Measurements from ENCODE around the gene KCNMB2. TPM values are rescaled to one million over a fixed set of nuclear protein-coding genes. Genes with fewer than 3 reads are reported as not detected.
A peak's percentile ranks its signal among the peaks of the same experiment; 100 is the strongest.
"Not testable (repeated sequence)": the region's sequence is repeated elsewhere in the genome, so short reads cannot be mapped to it uniquely, and the experiment has no call there.

Gene KCNMB2
- total and polyA plus RNA-seq, 4 donors: not detected

DNA sequence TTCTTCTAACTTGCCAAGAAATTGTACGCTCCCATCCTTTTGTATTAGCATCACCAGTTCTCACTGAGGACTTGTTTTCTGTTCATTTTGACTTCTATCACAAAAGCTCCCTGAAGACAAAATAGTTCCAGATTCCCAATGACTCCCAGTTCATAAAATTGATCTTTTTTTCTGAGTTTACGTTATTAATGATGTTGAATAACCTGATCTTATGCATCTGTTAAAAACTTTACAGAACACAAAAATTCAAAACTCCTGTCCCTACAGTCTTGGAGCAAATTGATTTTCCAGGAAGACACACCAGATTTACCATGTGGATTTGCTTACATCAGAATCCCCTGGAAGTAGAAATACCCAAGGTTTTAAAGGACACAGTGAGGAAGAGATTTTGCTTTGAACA lies 8.3 kb upstream of the KCNMB2 start:
- intact Hi-C loops (cut with DNase I): no loop called here

DNA sequence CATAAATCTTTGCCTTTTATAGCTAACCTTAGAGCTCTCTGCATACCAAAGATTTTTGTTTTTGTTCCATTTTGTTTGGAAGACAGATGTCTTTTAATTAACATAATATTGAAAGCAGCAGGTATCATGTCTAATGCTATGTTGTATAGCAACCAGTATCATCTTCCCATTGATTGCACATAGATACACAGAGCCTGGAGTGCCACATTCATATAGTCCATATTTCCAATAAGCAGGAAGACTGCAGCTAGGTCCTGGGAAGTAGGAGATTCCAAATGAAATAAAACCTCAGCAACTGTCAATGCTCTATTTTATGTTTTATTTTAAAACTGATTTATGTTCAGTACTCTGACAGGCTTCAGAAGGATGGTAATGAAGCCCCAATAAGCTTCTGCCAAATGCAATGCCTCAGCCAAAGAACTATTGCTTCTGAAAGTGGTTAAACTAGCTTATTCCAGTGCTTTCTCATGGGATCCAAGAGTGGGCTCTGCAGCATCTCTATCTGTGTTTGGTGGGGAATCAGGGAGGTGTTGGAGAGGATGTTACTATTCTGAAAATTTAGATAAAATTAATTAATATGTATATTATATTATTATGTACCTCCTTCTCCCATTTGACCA lies 6.5 kb upstream of the KCNMB2 start:
- intact Hi-C loops (cut with DNase I): no loop called here
- H3K36me3 ChIP-seq (ENCODE audit: control insufficient read depth in 1 of 2, insufficient read depth in 2 of 2, low read length in 1 of 2): no peaks in the 10 kb centered on the region
- DNase-seq: no peak

More for the DNA sequence above, 8.3 kb upstream of the KCNMB2 start:
- WGBS, 2 donors: 92 to 93% methylated on average over 2 of the region's 2 CpGs
- Histone ChIP-seq H3K27ac (ENCODE audit: low read depth in 1 of 2, low read length in 2 of 2) (no peak overlapping the region), H3K4me3 (ENCODE audit: low read length in 2 of 2) (no peak overlapping the region), H3K36me3 (ENCODE audit: control insufficient read depth in 1 of 2, insufficient read depth in 2 of 2, low read length in 1 of 2) (no peaks in the 10 kb centered on the region), H3K27me3 (ENCODE audit: control insufficient read depth in 1 of 2, insufficient read depth in 2 of 2, low read length in 1 of 2) (no peaks in the 10 kb centered on the region), H3K4me1 (ENCODE audit: control insufficient read depth in 1 of 2, insufficient read depth in 2 of 2, low read length in 2 of 2) (no peaks in the 10 kb centered on the region), H3K9me3 (ENCODE audit: control insufficient read depth, low read length) (no peaks in the 10 kb centered on the region)
- ATAC-seq (ENCODE audit: low FRiP score) (no peak), DNase-seq (no peak)

DNA sequence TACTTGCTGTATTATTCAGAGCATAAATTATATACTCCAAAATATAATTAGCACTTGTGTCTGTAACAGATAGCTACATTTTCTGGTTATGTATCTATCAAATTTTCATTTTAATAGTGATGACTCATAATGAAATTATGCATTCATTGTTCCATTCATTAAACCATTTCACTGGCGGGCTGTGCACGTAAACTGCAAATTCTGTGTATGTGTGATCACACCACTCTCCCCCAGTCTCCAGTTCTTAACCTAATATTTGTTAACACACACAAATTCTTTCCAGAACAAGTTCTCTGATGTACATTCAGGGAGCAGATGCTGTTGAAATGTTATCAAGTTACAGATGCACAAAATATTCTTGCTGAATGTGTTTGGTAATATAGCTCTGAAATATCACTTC lies 3.8 kb upstream of the KCNMB2 start:
- 72 to 77% methylated on average over 2 of the region's 2 CpGs for WGBS, 2 donors
- intact Hi-C loops (cut with DNase I): no loop called here
- H3K27ac ChIP-seq (ENCODE audit: low read depth in 1 of 2, low read length in 2 of 2): no peak overlapping the region
- H3K36me3 ChIP-seq (ENCODE audit: control insufficient read depth in 1 of 2, insufficient read depth in 2 of 2, low read length in 1 of 2): no peaks in the 10 kb centered on the region
- no peaks in the 10 kb centered on the region for H3K4me1 ChIP-seq (ENCODE audit: control insufficient read depth in 1 of 2, insufficient read depth in 2 of 2, low read length in 2 of 2)
- no peak for DNase-seq
- H3K4me3 ChIP-seq (ENCODE audit: low read length in 2 of 2): no peak overlapping the region
- ATAC-seq (ENCODE audit: low FRiP score): no peak
- no peaks in the 10 kb centered on the region for H3K27me3 ChIP-seq (ENCODE audit: control insufficient read depth in 1 of 2, insufficient read depth in 2 of 2, low read length in 1 of 2)
- H3K9me3 ChIP-seq (ENCODE audit: control insufficient read depth, low read length): no peaks in the 10 kb centered on the region

More for the DNA sequence above, 6.5 kb upstream of the KCNMB2 start:
- H3K4me1 ChIP-seq (ENCODE audit: control insufficient read depth in 1 of 2, insufficient read depth in 2 of 2, low read length in 2 of 2): no peaks in the 10 kb centered on the region
- no peaks in the 10 kb centered on the region for H3K9me3 ChIP-seq (ENCODE audit: control insufficient read depth, low read length)
- H3K27me3 ChIP-seq (ENCODE audit: control insufficient read depth in 1 of 2, insufficient read depth in 2 of 2, low read length in 1 of 2): no peaks in the 10 kb centered on the region
- ATAC-seq (ENCODE audit: low FRiP score): no peak
- no peak overlapping the region for H3K27ac ChIP-seq (ENCODE audit: low read depth in 1 of 2, low read length in 2 of 2)
- no peak overlapping the region for H3K4me3 ChIP-seq (ENCODE audit: low read length in 2 of 2)

DNA sequence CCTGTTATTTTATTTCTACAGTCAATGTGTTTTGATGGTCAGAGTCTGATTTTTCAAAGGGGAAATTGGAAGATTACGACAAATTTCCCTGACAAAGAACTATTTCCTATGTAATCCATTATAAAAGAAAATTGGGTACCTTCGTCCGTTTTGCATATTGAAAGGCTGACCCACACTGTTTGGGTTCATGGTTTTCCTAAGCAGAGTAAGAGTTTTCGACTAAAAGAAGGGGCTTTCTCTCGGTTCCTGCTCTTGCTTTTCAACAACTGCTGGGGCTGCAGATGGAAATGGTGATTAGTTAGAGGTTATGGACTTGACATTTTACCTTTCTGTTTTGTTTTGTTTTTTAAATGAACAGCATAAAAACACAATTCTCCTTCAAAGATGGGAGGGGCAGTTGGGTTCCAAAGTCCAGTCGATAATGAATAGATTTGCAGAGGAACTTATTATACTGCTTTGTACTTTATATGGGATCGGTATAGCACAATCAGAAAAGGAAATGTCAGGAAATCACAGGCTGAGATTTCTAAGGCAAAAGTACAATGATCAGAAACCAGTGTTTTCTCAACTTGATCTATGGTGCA lies 978 bp downstream of the KCNMB2 start:
- Histone ChIP-seq H3K4me1 (ENCODE audit: control insufficient read depth in 1 of 2, insufficient read depth in 2 of 2, low read length in 2 of 2) (no peaks in the 10 kb centered on the region), H3K4me3 (ENCODE audit: low read length in 2 of 2) (peak overlapping the region; percentile 22 to 52), H3K9me3 (ENCODE audit: control insufficient read depth, low read length) (no peaks in the 10 kb centered on the region), H3K27ac (ENCODE audit: low read depth in 1 of 2, low read length in 2 of 2) (no peak overlapping the region), H3K27me3 (ENCODE audit: control insufficient read depth in 1 of 2, insufficient read depth in 2 of 2, low read length in 1 of 2) (no peaks in the 10 kb centered on the region), H3K36me3 (ENCODE audit: control insufficient read depth in 1 of 2, insufficient read depth in 2 of 2, low read length in 1 of 2) (no peaks in the 10 kb centered on the region)
- DNase-seq (no peak), ATAC-seq (ENCODE audit: low FRiP score) (no peak)
- WGBS, 2 donors: 26 to 30% methylated on average over 7 of the region's 7 CpGs
- intact Hi-C loops (cut with DNase I): no loop called here

DNA sequence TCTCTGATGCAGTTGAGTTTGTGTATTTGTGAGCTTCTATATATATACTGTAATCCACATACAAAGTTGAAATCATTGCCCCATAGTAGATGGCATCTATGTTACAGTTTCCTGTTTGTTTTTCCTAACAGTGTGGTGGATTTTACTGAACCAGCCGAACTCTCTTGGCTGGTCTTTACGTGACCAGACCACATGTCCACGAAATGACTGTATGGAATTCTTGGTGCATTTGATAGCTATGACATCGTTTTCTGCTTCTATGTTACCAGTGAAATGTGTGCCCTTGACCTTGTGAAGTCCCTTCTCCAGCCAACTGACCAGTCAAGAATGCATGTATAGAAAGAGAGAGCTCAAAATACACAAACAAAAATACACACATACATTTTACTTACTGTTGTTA lies 1.8 kb downstream of the KCNMB2 start:
- no peak overlapping the region for H3K4me3 ChIP-seq (ENCODE audit: low read length in 2 of 2)
- H3K9me3 ChIP-seq (ENCODE audit: control insufficient read depth, low read length): no peaks in the 10 kb centered on the region

DNA sequence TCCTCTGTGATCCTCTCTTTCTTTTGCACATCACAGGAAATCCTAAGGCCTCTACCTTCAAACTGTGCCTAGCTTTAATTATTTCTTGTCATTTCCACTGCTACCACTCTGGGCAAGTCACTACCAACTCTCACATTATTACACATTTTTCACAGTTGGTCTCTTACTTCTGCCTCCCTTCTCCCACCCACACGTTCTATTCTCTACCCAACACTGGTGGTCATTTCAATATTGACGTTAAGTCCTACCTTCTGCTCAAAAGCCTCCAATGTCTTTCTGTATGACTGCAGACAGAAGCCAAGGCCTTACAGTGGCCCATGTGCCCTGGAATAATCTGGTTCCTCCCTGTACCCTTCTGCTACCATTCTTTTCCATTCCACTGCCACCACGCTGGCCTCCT lies 3.9 kb downstream of the KCNMB2 start:
- no peak for ATAC-seq (ENCODE audit: low FRiP score)
- no peak for DNase-seq
- H3K4me1 ChIP-seq (ENCODE audit: control insufficient read depth in 1 of 2, insufficient read depth in 2 of 2, low read length in 2 of 2): no peaks in the 10 kb centered on the region
- H3K9me3 ChIP-seq (ENCODE audit: control insufficient read depth, low read length): no peaks in the 10 kb centered on the region
- H3K27ac ChIP-seq (ENCODE audit: low read depth in 1 of 2, low read length in 2 of 2): no peak overlapping the region
- 93 to 94% methylated on average over 3 of the region's 3 CpGs for WGBS, 2 donors
- H3K27me3 ChIP-seq (ENCODE audit: control insufficient read depth in 1 of 2, insufficient read depth in 2 of 2, low read length in 1 of 2): no peaks in the 10 kb centered on the region
- H3K36me3 ChIP-seq (ENCODE audit: control insufficient read depth in 1 of 2, insufficient read depth in 2 of 2, low read length in 1 of 2): no peaks in the 10 kb centered on the region
- intact Hi-C loops (cut with DNase I): no loop called here
- no peak overlapping the region for H3K4me3 ChIP-seq (ENCODE audit: low read length in 2 of 2)

More for the DNA sequence above, 1.8 kb downstream of the KCNMB2 start:
- no peaks in the 10 kb centered on the region for H3K27me3 ChIP-seq (ENCODE audit: control insufficient read depth in 1 of 2, insufficient read depth in 2 of 2, low read length in 1 of 2)
- no peak for ATAC-seq (ENCODE audit: low FRiP score)
- no peaks in the 10 kb centered on the region for H3K4me1 ChIP-seq (ENCODE audit: control insufficient read depth in 1 of 2, insufficient read depth in 2 of 2, low read length in 2 of 2)
- no peaks in the 10 kb centered on the region for H3K36me3 ChIP-seq (ENCODE audit: control insufficient read depth in 1 of 2, insufficient read depth in 2 of 2, low read length in 1 of 2)
- 54 to 72% methylated on average over 4 of the region's 4 CpGs for WGBS, 2 donors
- intact Hi-C loops (cut with DNase I): no loop called here
- H3K27ac ChIP-seq (ENCODE audit: low read depth in 1 of 2, low read length in 2 of 2): no peak overlapping the region
- DNase-seq: no peak

DNA sequence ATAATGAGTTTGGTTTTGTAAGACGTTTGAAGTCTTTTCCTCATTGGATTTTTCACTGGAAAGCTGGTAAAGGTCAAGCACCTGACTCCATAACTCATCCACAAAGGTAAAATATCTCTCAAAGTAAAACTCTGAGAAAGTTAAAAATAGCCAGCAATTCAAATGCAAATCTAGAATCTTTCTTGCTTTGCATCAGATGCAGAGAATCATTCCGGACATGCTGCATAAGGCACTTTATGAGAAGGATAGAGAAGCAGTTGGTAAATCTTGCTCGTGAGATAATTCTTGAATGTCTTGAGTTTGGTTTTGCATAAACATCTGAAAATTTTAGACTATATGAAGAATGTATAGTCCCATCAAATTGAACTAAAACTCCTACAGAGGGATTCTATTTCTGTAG lies 9.1 kb downstream of the KCNMB2 start:
- Histone ChIP-seq H3K9me3 (ENCODE audit: control insufficient read depth, low read length) (no peaks in the 10 kb centered on the region), H3K4me3 (ENCODE audit: low read length in 2 of 2) (no peak overlapping the region), H3K4me1 (ENCODE audit: control insufficient read depth in 1 of 2, insufficient read depth in 2 of 2, low read length in 2 of 2) (no peaks in the 10 kb centered on the region), H3K27ac (ENCODE audit: low read depth in 1 of 2, low read length in 2 of 2) (no peak overlapping the region), H3K36me3 (ENCODE audit: control insufficient read depth in 1 of 2, insufficient read depth in 2 of 2, low read length in 1 of 2) (no peaks in the 10 kb centered on the region), H3K27me3 (ENCODE audit: control insufficient read depth in 1 of 2, insufficient read depth in 2 of 2, low read length in 1 of 2) (no peaks in the 10 kb centered on the region)
- DNase-seq (no peak), ATAC-seq (ENCODE audit: low FRiP score) (no peak)
- WGBS, 2 donors: 58 to 73% methylated on average over 3 of the region's 3 CpGs
- intact Hi-C loops (cut with DNase I): no loop called here

DNA sequence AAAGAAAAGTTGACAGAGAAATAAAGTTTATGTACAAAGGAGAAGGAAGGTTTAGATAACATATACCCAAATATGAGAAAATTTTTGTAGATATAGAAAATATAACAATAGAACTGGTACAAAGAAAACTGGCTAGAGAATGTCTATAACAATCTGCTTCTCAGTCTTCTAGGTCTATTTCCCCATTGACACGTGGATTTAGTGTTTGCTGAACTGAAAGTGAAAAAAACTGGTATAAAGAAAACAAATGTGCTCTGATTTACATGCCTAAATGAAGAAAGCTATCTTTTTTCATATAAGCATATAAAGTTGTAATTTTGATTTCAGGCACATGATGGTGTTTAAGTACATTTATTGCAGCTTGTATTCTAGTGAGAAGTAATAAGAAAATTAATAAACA lies 9.8 kb downstream of the KCNMB2 start:
- H3K27me3 ChIP-seq (ENCODE audit: control insufficient read depth in 1 of 2, insufficient read depth in 2 of 2, low read length in 1 of 2): no peaks in the 10 kb centered on the region
- no peaks in the 10 kb centered on the region for H3K36me3 ChIP-seq (ENCODE audit: control insufficient read depth in 1 of 2, insufficient read depth in 2 of 2, low read length in 1 of 2)
- H3K9me3 ChIP-seq (ENCODE audit: control insufficient read depth, low read length): no peaks in the 10 kb centered on the region
- no peak overlapping the region for H3K27ac ChIP-seq (ENCODE audit: low read depth in 1 of 2, low read length in 2 of 2)
- DNase-seq: no peak
- intact Hi-C loops (cut with DNase I): no loop called here
- H3K4me1 ChIP-seq (ENCODE audit: control insufficient read depth in 1 of 2, insufficient read depth in 2 of 2, low read length in 2 of 2): no peaks in the 10 kb centered on the region
- WGBS, 2 donors: 39 to 45% methylated on average over 1 of the region's 1 CpG
- H3K4me3 ChIP-seq (ENCODE audit: low read length in 2 of 2): no peak overlapping the region
- no peak for ATAC-seq (ENCODE audit: low FRiP score)

DNA sequence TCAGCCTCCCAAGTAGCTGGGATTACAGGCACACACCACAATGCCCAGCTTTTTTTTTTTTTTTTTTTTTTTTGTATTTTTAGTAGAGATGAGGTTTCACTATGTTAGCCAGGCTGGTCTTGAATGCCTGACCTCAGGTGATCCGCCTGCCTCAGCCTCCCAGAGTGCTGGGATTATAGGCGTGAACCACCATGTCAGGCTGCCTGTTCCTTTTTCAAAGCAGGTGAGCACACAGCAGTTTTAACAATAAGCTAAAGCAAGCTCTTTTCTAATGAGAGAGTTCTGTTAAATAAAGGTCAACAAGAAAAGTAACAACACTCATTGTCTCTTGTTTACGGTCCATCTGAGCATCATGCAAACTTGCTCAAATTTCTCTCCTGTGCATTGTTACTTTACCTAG lies 13.2 kb downstream of the KCNMB2 start:
- H3K27me3 ChIP-seq (ENCODE audit: control insufficient read depth in 1 of 2, insufficient read depth in 2 of 2, low read length in 1 of 2); H3K4me1 ChIP-seq (ENCODE audit: control insufficient read depth in 1 of 2, insufficient read depth in 2 of 2, low read length in 2 of 2); H3K9me3 ChIP-seq (ENCODE audit: control insufficient read depth, low read length); ATAC-seq (ENCODE audit: low FRiP score); H3K4me3 ChIP-seq (ENCODE audit: low read length in 2 of 2); DNase-seq; H3K36me3 ChIP-seq (ENCODE audit: control insufficient read depth in 1 of 2, insufficient read depth in 2 of 2, low read length in 1 of 2); H3K27ac ChIP-seq (ENCODE audit: low read depth in 1 of 2, low read length in 2 of 2); intact Hi-C loops (cut with DNase I): not testable (repeated sequence)
- 77 to 92% methylated on average over 3 of the region's 3 CpGs for WGBS, 2 donors

Data from aorta (tissue), 5 donors.